Measurements from ENCODE around the gene CLNK.

The CLNK gene

GRCh38 chr4:10703766-10704429 is 19.3 kb upstream of the CLNK start:
- DNase-seq: no peak
- in situ Hi-C loops (cut with HindIII; ENCODE audit: low pct_ligation_motif_present, low pct_unique_long_range_greater_than_20kb, low sequenced_read_pairs): no loop called here

- in situ Hi-C loops (cut with HindIII; ENCODE audit: low pct_ligation_motif_present, low pct_unique_long_range_greater_than_20kb, low sequenced_read_pairs): no loop called here
- DNase-seq: no peak
Observed at GRCh38 chr4:10703156-10703555, 18.6 kb upstream of the CLNK start.

- in situ Hi-C loops (cut with HindIII; ENCODE audit: low pct_ligation_motif_present, low pct_unique_long_range_greater_than_20kb, low sequenced_read_pairs): no loop called here
- no peak for DNase-seq
Observed at GRCh38 chr4:10701702-10702460, 17.3 kb upstream of the CLNK start.

- in situ Hi-C loops (cut with HindIII; ENCODE audit: low pct_ligation_motif_present, low pct_unique_long_range_greater_than_20kb, low sequenced_read_pairs): no loop called here
- no peak for DNase-seq
Observed at GRCh38 chr4:10701161-10701560, 16.6 kb upstream of the CLNK start.

- in situ Hi-C loops (cut with HindIII; ENCODE audit: low pct_ligation_motif_present, low pct_unique_long_range_greater_than_20kb, low sequenced_read_pairs): no loop called here
- no peak for DNase-seq
Observed at GRCh38 chr4:10698172-10698571, 13.6 kb upstream of the CLNK start.

- in situ Hi-C loops (cut with HindIII; ENCODE audit: low pct_ligation_motif_present, low pct_unique_long_range_greater_than_20kb, low sequenced_read_pairs): no loop called here
Observed at GRCh38 chr4:10697086-10697485, 12.5 kb upstream of the CLNK start.

GRCh38 chr4:10696253-10696652 is 11.7 kb upstream of the CLNK start:
- DNase-seq: no peak
- in situ Hi-C loops (cut with HindIII; ENCODE audit: low pct_ligation_motif_present, low pct_unique_long_range_greater_than_20kb, low sequenced_read_pairs): no loop called here

More at GRCh38 chr4:10697086-10697485, 12.5 kb upstream of the CLNK start:
- DNase-seq: no peak

GRCh38 chr4:10694828-10695209 is 10.3 kb upstream of the CLNK start:
- DNase-seq: no peak
- in situ Hi-C loops (cut with HindIII; ENCODE audit: low pct_ligation_motif_present, low pct_unique_long_range_greater_than_20kb, low sequenced_read_pairs): no loop called here

GRCh38 chr4:10694151-10694827 is 9.7 kb upstream of the CLNK start:
- no peak for DNase-seq
- in situ Hi-C loops (cut with HindIII; ENCODE audit: low pct_ligation_motif_present, low pct_unique_long_range_greater_than_20kb, low sequenced_read_pairs): no loop called here

- no peak for DNase-seq
- in situ Hi-C loops (cut with HindIII; ENCODE audit: low pct_ligation_motif_present, low pct_unique_long_range_greater_than_20kb, low sequenced_read_pairs): no loop called here
Observed at GRCh38 chr4:10691651-10692050, 7.1 kb upstream of the CLNK start.

- DNase-seq: no peak
- in situ Hi-C loops (cut with HindIII; ENCODE audit: low pct_ligation_motif_present, low pct_unique_long_range_greater_than_20kb, low sequenced_read_pairs): no loop called here
Observed at GRCh38 chr4:10690185-10690907, 5.8 kb upstream of the CLNK start.

- no peak for DNase-seq
- in situ Hi-C loops (cut with HindIII; ENCODE audit: low pct_ligation_motif_present, low pct_unique_long_range_greater_than_20kb, low sequenced_read_pairs): no loop called here
Observed at GRCh38 chr4:10688846-10689245, 4.3 kb upstream of the CLNK start.

- DNase-seq: no peak
- in situ Hi-C loops (cut with HindIII; ENCODE audit: low pct_ligation_motif_present, low pct_unique_long_range_greater_than_20kb, low sequenced_read_pairs): no loop called here
Observed at GRCh38 chr4:10688022-10688421, 3.5 kb upstream of the CLNK start.

- in situ Hi-C loops (cut with HindIII; ENCODE audit: low pct_ligation_motif_present, low pct_unique_long_range_greater_than_20kb, low sequenced_read_pairs): no loop called here
- DNase-seq: no peak
Observed at GRCh38 chr4:10687526-10687925, 3.0 kb upstream of the CLNK start.

- in situ Hi-C loops (cut with HindIII; ENCODE audit: low pct_ligation_motif_present, low pct_unique_long_range_greater_than_20kb, low sequenced_read_pairs): no loop called here
- DNase-seq: no peak
Observed at GRCh38 chr4:10682397-10682796, 2.2 kb downstream of the CLNK start.

- DNase-seq: no peak
- in situ Hi-C loops (cut with HindIII; ENCODE audit: low pct_ligation_motif_present, low pct_unique_long_range_greater_than_20kb, low sequenced_read_pairs): no loop called here
Observed at GRCh38 chr4:10677796-10678497, 6.6 kb downstream of the CLNK start.

- in situ Hi-C loops (cut with HindIII; ENCODE audit: low pct_ligation_motif_present, low pct_unique_long_range_greater_than_20kb, low sequenced_read_pairs): no loop called here
- no peak for DNase-seq
Observed at GRCh38 chr4:10673817-10674369, 10.7 kb downstream of the CLNK start.

- in situ Hi-C loops (cut with HindIII; ENCODE audit: low pct_ligation_motif_present, low pct_unique_long_range_greater_than_20kb, low sequenced_read_pairs): no loop called here
- DNase-seq: no peak
Observed at GRCh38 chr4:10672379-10672778, 12.2 kb downstream of the CLNK start.
